H1 (cell line): ENCODE data around the gene TBP. TPM values are rescaled to one million over a fixed set of nuclear protein-coding genes. Genes with fewer than 3 reads are reported as not detected.

Experiments used
- CTCF ChIA-PET: fragments of 300-600 bp; sonication (Branson Sonifier 250); formaldehyde crosslinking; loops from one replicate; lab custom pipeline; 2021; ENCODE audit not compliant: partially characterized antibody; lab: Charles Lee
- POLR2A ChIA-PET: fragments of 300-600 bp; sonication (Branson Sonifier 250); formaldehyde crosslinking; loops from one replicate; lab custom pipeline; 2021; ENCODE audit warnings: inconsistent platforms; ENCODE audit not compliant: partially characterized antibody; lab: Charles Lee
- DNase-seq, 2 experiments: peaks; one replicate each; pipeline versions ENCODE4 v3.0.0 to v3.0.0-alpha.2; 2010 to 2022; ENCODE audit warnings: low spot score in 2 of 2, low read depth in 1 of 2, mixed read lengths in 1 of 2
- FAIRE-seq: peaks from 2 replicates; lab custom pipeline; 2011; peaks lifted over from hg19 to GRCh38; lab: Jason Lieb, UNC
- H2AFZ ChIP-seq: 2 replicates; pipeline ENCODE4 v1.8.1; 2012; ENCODE audit warnings: low read length, inconsistent platforms
- H2AK5ac ChIP-seq: 2 replicates; pipeline ENCODE4 v1.6.1; 2013; ENCODE audit warnings: low read depth, low read length
- H2BK120ac ChIP-seq: replicated peaks from 2 replicates; pipeline ENCODE3; 2013; ENCODE audit warnings: low read depth, low read length, inconsistent platforms
- H2BK12ac ChIP-seq: 2 replicates; pipeline ENCODE4 v1.6.1; 2013; ENCODE audit warnings: low read depth, low read length
- H2BK15ac ChIP-seq: 2 replicates; pipeline ENCODE4 v1.6.1; 2013; ENCODE audit warnings: low read length
- H2BK20ac ChIP-seq: 2 replicates; pipeline ENCODE4 v1.6.1; 2013; ENCODE audit warnings: low read length
- H2BK5ac ChIP-seq: 2 replicates; pipeline ENCODE4 v1.6.1; 2013; ENCODE audit warnings: low read depth, low read length
- H3K14ac ChIP-seq: 2 replicates; pipeline ENCODE4 v1.6.1; 2013; ENCODE audit warnings: inconsistent platforms; ENCODE audit not compliant: insufficient read length
- H3K18ac ChIP-seq: 2 replicates; pipeline ENCODE4 v1.6.1; 2013; ENCODE audit warnings: low read length; ENCODE audit errors: extremely low read depth
- H3K23ac ChIP-seq: 2 replicates; pipeline ENCODE4 v1.6.1; 2013; ENCODE audit warnings: inconsistent platforms; ENCODE audit not compliant: insufficient read length
- H3K23me2 ChIP-seq: 2 replicates; pipeline ENCODE4 v1.6.1; 2013; ENCODE audit warnings: low read depth, low read length
- H3K27ac ChIP-seq: 2 replicates; pipeline ENCODE4 v1.6.1; 2011; ENCODE audit warnings: low read depth, low read length, inconsistent platforms
- H3K27me3 ChIP-seq, 4 experiments: replicated peaks in 1 of 4; 1 replicate in 1 of 4; 2 replicates in 3 of 4; pipeline versions ENCODE4 v1.6.1 to v1.8.1; 2011 to 2013; ENCODE audit warnings: low read length in 3 of 4, mild to moderate bottlenecking in 3 of 4, inconsistent platforms in 2 of 4, mixed read lengths in 2 of 4, moderate library complexity in 1 of 4; ENCODE audit not compliant: control insufficient read depth in 3 of 4, insufficient read depth in 3 of 4; ENCODE audit errors: extremely low read depth in 1 of 4
- H3K36me3 ChIP-seq, 4 experiments: 2 replicates each; pipeline versions ENCODE4 v1.6.1 to v1.8.1; 2011 to 2013; ENCODE audit warnings: mild to moderate bottlenecking in 4 of 4, low read length in 3 of 4, moderate library complexity in 2 of 4, control low read depth in 1 of 4, inconsistent platforms in 1 of 4; ENCODE audit not compliant: insufficient read depth in 4 of 4, control insufficient read depth in 2 of 4
- H3K4ac ChIP-seq: replicated peaks from 2 replicates; pipeline ENCODE3; 2013; ENCODE audit warnings: low read length, low read depth, mixed read lengths, inconsistent platforms; ENCODE audit not compliant: insufficient read length
- H3K4me1 ChIP-seq, 4 experiments: replicated peaks in 1 of 4; 1 replicate in 1 of 4; 2 replicates in 3 of 4; pipeline versions ENCODE4 v1.6.1 to v1.8.1; 2011 to 2013; ENCODE audit warnings: low read length in 3 of 4, inconsistent platforms in 2 of 4, mixed read lengths in 1 of 4; ENCODE audit not compliant: insufficient read depth in 4 of 4, control insufficient read depth in 3 of 4
- H3K4me2 ChIP-seq, 2 experiments: 2 replicates each; pipeline versions ENCODE4 v1.6.1 to v1.8.1; 2011 to 2013; ENCODE audit warnings: low read depth in 2 of 2, low read length in 2 of 2, control low read depth in 1 of 2, inconsistent platforms in 1 of 2, mild to moderate bottlenecking in 1 of 2; ENCODE audit not compliant: insufficient read depth in 1 of 2
- H3K4me3 ChIP-seq, 4 experiments: fragments of 200-600, 300-600 bp in 1 of 4; sonication (generic), shearing (Covaris generic), sonication (Bioruptor Twin) in 1 of 4; 2 replicates each; pipeline versions ENCODE4 v1.5.1 to v1.8.1; 2011 to 2016; ENCODE audit warnings: low read length in 4 of 4, low read depth in 3 of 4, control low read depth in 2 of 4, inconsistent platforms in 2 of 4, mild to moderate bottlenecking in 2 of 4, mixed read lengths in 1 of 4, moderate library complexity in 1 of 4; ENCODE audit not compliant: insufficient read depth in 2 of 4; ENCODE audit errors: extremely low read depth in 1 of 4
- H3K56ac ChIP-seq: replicated peaks from 2 replicates; pipeline ENCODE3; 2013; ENCODE audit warnings: low read depth, mild to moderate bottlenecking, mixed read lengths, low read length, inconsistent platforms; ENCODE audit not compliant: insufficient read length
- H3K79me1 ChIP-seq: 2 replicates; pipeline ENCODE4 v1.6.1; 2013; ENCODE audit warnings: low read depth, low read length, control low read depth
- H3K79me2 ChIP-seq, 2 experiments: 2 replicates each; pipeline versions ENCODE4 v1.6.1 to v1.8.1; 2012 to 2013; ENCODE audit warnings: low read length in 2 of 2, mild to moderate bottlenecking in 2 of 2, inconsistent platforms in 1 of 2; ENCODE audit not compliant: insufficient read depth in 2 of 2, control insufficient read depth in 1 of 2
- H3K9ac ChIP-seq, 4 experiments: replicated peaks in 1 of 4; 1 replicate in 1 of 4; 2 replicates in 3 of 4; pipeline versions ENCODE4 v1.6.1 to v1.8.1; 2011 to 2013; ENCODE audit warnings: low read depth in 3 of 4, low read length in 3 of 4, control low read depth in 2 of 4, mild to moderate bottlenecking in 2 of 4, moderate library complexity in 2 of 4, inconsistent platforms in 1 of 4; ENCODE audit errors: extremely low read depth in 1 of 4
- H3K9me3 ChIP-seq, 2 experiments: 2 replicates each; pipeline versions ENCODE4 v1.6.1 to v1.8.1; 2012 to 2013; ENCODE audit warnings: mild to moderate bottlenecking in 2 of 2, moderate library complexity in 2 of 2, control low read depth in 1 of 2, inconsistent platforms in 1 of 2, low read depth in 1 of 2, low read length in 1 of 2, mixed read lengths in 1 of 2; ENCODE audit not compliant: insufficient read depth in 2 of 2
- H4K20me1 ChIP-seq, 2 experiments: replicated peaks in 1 of 2; 2 replicates each; pipeline versions ENCODE3 to v1.8.1; 2011 to 2013; ENCODE audit warnings: inconsistent platforms in 2 of 2, low read length in 2 of 2, mild to moderate bottlenecking in 1 of 2; ENCODE audit not compliant: insufficient read depth in 2 of 2, control insufficient read depth in 1 of 2
- H4K5ac ChIP-seq: 2 replicates; pipeline ENCODE4 v1.6.1; 2013; ENCODE audit warnings: low read length, low read depth, mixed read lengths, inconsistent platforms; ENCODE audit not compliant: insufficient read length
- H4K8ac ChIP-seq: 2 replicates; pipeline ENCODE4 v1.8.0; 2013; ENCODE audit warnings: mild to moderate bottlenecking, moderate library complexity, low read length, inconsistent platforms; ENCODE audit not compliant: insufficient read depth; ENCODE audit errors: extremely low read depth
- H4K91ac ChIP-seq: replicated peaks from 2 replicates; pipeline ENCODE3; 2013; ENCODE audit warnings: low read length, mixed read lengths, inconsistent platforms; ENCODE audit not compliant: insufficient read length
- BRCA1 ChIP-seq: IDR thresholded peaks from 2 replicates; pipeline ENCODE4 v1.6.1; 2012; ENCODE audit warnings: low read depth, low read length, improper control_type of control experiment
- CHD2 ChIP-seq: IDR thresholded peaks from 2 replicates; pipeline ENCODE4 v1.6.1; 2012; ENCODE audit warnings: low read length, improper control_type of control experiment
- CREB1 ChIP-seq: IDR thresholded peaks from 2 replicates; pipeline ENCODE4 v1.6.1; 2012; ENCODE audit warnings: inconsistent platforms
- CTBP2 ChIP-seq: IDR thresholded peaks from 2 replicates; pipeline ENCODE4 v1.7.0; 2011; ENCODE audit warnings: borderline replicate concordance, mild to moderate bottlenecking, moderate library complexity, mixed read lengths, low read length; ENCODE audit not compliant: insufficient read depth, insufficient read length
- KDM1A ChIP-seq: fragments of 200-600, 300-600 bp; sonication (generic); IDR thresholded peaks from 2 replicates; pipeline ENCODE4 v1.7.1; 2016; ENCODE audit warnings: mild to moderate bottlenecking, low read length, borderline replicate concordance
- MAFK ChIP-seq: IDR thresholded peaks from 2 replicates; pipeline ENCODE4 v1.6.1; 2012; ENCODE audit warnings: low read depth, mild to moderate bottlenecking, improper control_type of control experiment, low read length
- PHF8 ChIP-seq: fragments of 200-600 bp; sonication (generic); conservative IDR thresholded peaks from 2 replicates; pipeline ENCODE4 v1.7.1; 2012; ENCODE audit warnings: low read depth, mild to moderate bottlenecking, inconsistent platforms, low read length, moderate library complexity
- POU5F1 ChIP-seq: IDR thresholded peaks from 2 replicates; pipeline ENCODE4 v1.6.1; 2011; ENCODE audit warnings: low read depth, mild to moderate bottlenecking, low read length, moderate library complexity
- RAD21 ChIP-seq, 2 experiments: IDR thresholded peaks in 1 of 2; conservative IDR thresholded peaks in 1 of 2; 2 replicates each; pipeline ENCODE4 v1.6.1; 2011; ENCODE audit warnings: low read depth in 2 of 2, low read length in 2 of 2, improper control_type of control experiment in 1 of 2, inconsistent platforms in 1 of 2, mild to moderate bottlenecking in 1 of 2, moderate library complexity in 1 of 2
- RFX5 ChIP-seq: IDR thresholded peaks from 2 replicates; pipeline ENCODE4 v1.6.1; 2011; ENCODE audit warnings: low read depth, low read length, improper control_type of control experiment, borderline replicate concordance
- RNF2 ChIP-seq: fragments of 200-900, 300-1000 bp; sonication (generic); IDR thresholded peaks from 2 replicates; pipeline ENCODE4 v1.7.1; 2016; ENCODE audit warnings: borderline replicate concordance, low read depth, mild to moderate bottlenecking, antibody characterized with exemption, low read length; ENCODE audit not compliant: poor library complexity, severe bottlenecking; ENCODE audit errors: missing control alignments
- RXRA ChIP-seq: IDR thresholded peaks from 2 replicates; pipeline ENCODE4 v1.6.1; 2011; ENCODE audit warnings: low read depth, mild to moderate bottlenecking, low read length, moderate library complexity; ENCODE audit not compliant: insufficient read depth
- SIX5 ChIP-seq: IDR thresholded peaks from 2 replicates; pipeline ENCODE4 v1.6.1; 2011; ENCODE audit warnings: mild to moderate bottlenecking, low read depth, low read length
- SP4 ChIP-seq: IDR thresholded peaks from 2 replicates; pipeline ENCODE4 v1.6.1; 2012; ENCODE audit warnings: low read length, inconsistent platforms
- TCF12 ChIP-seq: IDR thresholded peaks from 2 replicates; pipeline ENCODE4 v1.6.1; 2011; ENCODE audit warnings: low read depth, mild to moderate bottlenecking, low read length
- WGBS, 2 experiments: shearing (Covaris generic) in 1 of 2; methylation state at CpG; one replicate each; pipeline versions ENCODE4 v1.1.6 to v1.1.7; 2013 to 2015; ENCODE audit warnings: low lambda C conversion rate in 2 of 2, mixed read lengths in 2 of 2, inconsistent platforms in 1 of 2, low coverage in 1 of 2, missing lambda C conversion rate in 1 of 2; ENCODE audit not compliant: insufficient replicate concordance in 2 of 2, insufficient coverage in 1 of 2, insufficient read length in 1 of 2; ENCODE audit errors: extremely low coverage in 1 of 2, missing lambda C conversion rate in 1 of 2; 5-methylcytosine and 5-hydroxymethylcytosine counted together
- polyA plus RNA-seq, 7 experiments: library from polyadenylated mRNA; depleted of rRNA in 3 of 7; stranded (reverse) in 5 of 7; unstranded in 2 of 7; fragments of >200 nt in 5 of 7; fragments of 200-250 nt in 2 of 7; gene quantifications; 1 replicate in 5 of 7; 2 replicates in 1 of 7; 4 replicates in 1 of 7; pipeline versions ENCODE4 v1.2.1 to v1.2.3, GENCODE V29; 2011 to 2013; ENCODE audit warnings: missing spikeins in 2 of 7, mixed read lengths in 2 of 7
- total RNA-seq: library from RNA; stranded (reverse); fragmentation: NEBNext Ultra II Directional; extraction: Animal tissue kit (Norgen Biotek cat#: 25700); gene quantifications from 2 replicates; pipeline ENCODE4 v1.2.1, GENCODE V29; 2021

The TBP gene
- total and polyA plus RNA-seq, 2 of the 8 experiments (the other 6 are each of a cell fraction or from before 2014, with no cell fraction given) = 17.2 to 20.9 TPM

GRCh38 chr6:170512249-170512648 is 41.9 kb upstream of the TBP start:
- Histone ChIP-seq H4K5ac (no peak overlapping the region), H3K4me3 (no peak overlapping the region), H2AK5ac (no peak overlapping the region), H3K27ac (no peak overlapping the region), H3K4ac (no peak overlapping the region), H2BK15ac (no peak overlapping the region), H3K9me3 (no peaks in the 10 kb centered on the region), H3K79me1 (no peaks in the 10 kb centered on the region), H3K23me2 (no peaks in the 10 kb centered on the region), H2BK20ac (no peak overlapping the region), H3K79me2 (no peaks in the 10 kb centered on the region), H3K14ac (no peak overlapping the region), H3K23ac (no peak overlapping the region), H4K8ac (no peak overlapping the region), H3K9ac (no peak overlapping the region), H3K4me1 (no peaks in the 10 kb centered on the region), H3K27me3 (no peaks in the 10 kb centered on the region), H3K36me3 (no peaks in the 10 kb centered on the region), H4K91ac (no peak overlapping the region), H2AFZ (no peak overlapping the region), H3K4me2 (no peak overlapping the region), H2BK120ac (no peak overlapping the region), H3K18ac (no peak overlapping the region), H4K20me1 (no peaks in the 10 kb centered on the region), H2BK12ac (no peak overlapping the region), H2BK5ac (no peak overlapping the region), H3K56ac (no peak overlapping the region)
- CTCF ChIA-PET = interaction anchor here (1.0 kb wide), 1 partner anchor 32 kb away, joined by 4 read pairs; no protein-coding TSS in a partner anchor
- no peak for FAIRE-seq
- POLR2A ChIA-PET = no interaction called here
- no peak for TF ChIP-seq TCF12
- no peak for TF ChIP-seq SP4
- no peak for TF ChIP-seq KDM1A
- no peak for TF ChIP-seq RFX5
- TF ChIP-seq RAD21 (IDR thresholded peaks at IDR 0.05 in 1 of 2, conservative IDR thresholded peaks at IDR 0.05 in 1 of 2; ENCODE audit: low read depth in 2 of 2, low read length in 2 of 2) = no peak
- TF ChIP-seq PHF8 = no peak
- no peak for TF ChIP-seq MAFK
- TF ChIP-seq CREB1 = no peak
- no peak for TF ChIP-seq RXRA
- TF ChIP-seq BRCA1 = no peak
- no peak for TF ChIP-seq CHD2
- TF ChIP-seq RNF2 = no peak
- no peak for TF ChIP-seq POU5F1
- no peak for TF ChIP-seq SIX5
- no peak for TF ChIP-seq CTBP2
- DNase-seq = no peak
- WGBS, 2 experiments = 76% methylated on average over 4 of the region's 4 CpGs; no CpG with 5 or more reads in 1 of the 2 experiments
